ENCODE measurements around the gene CCDC24.

The CCDC24 gene

GRCh38 chr1:44000122-44000665 lies 8.8 kb downstream of the CCDC24 start:
- no peaks in the 10 kb centered on the region for H3K9me3 ChIP-seq (ENCODE audit: low read depth, low read length)
- no peak overlapping the region for H3K27ac ChIP-seq
- H3K9ac ChIP-seq (ENCODE audit: insufficient read length) = no peak overlapping the region
- TF ChIP-seq POLR2AphosphoS5 (IDR thresholded peaks at IDR 0.05; ENCODE audit: borderline replicate concordance, low read depth, low read length) (no peak), FOXP2 (optimal IDR thresholded peaks at IDR 0.05; ENCODE audit: control extremely low read depth, extremely low read length, insufficient read depth) (no peak), EZH2 (IDR thresholded peaks at IDR 0.05) (no peak)
- H3K36me3 ChIP-seq (ENCODE audit: insufficient read depth, low read length) = peaks cover 32% of the 10 kb centered on the region; the same call in 1 of the 2 replicates
- no peak overlapping the region for H3K4me3 ChIP-seq
- DNase-seq (ENCODE audit: low read depth, low spot score) = no peak

DNA sequence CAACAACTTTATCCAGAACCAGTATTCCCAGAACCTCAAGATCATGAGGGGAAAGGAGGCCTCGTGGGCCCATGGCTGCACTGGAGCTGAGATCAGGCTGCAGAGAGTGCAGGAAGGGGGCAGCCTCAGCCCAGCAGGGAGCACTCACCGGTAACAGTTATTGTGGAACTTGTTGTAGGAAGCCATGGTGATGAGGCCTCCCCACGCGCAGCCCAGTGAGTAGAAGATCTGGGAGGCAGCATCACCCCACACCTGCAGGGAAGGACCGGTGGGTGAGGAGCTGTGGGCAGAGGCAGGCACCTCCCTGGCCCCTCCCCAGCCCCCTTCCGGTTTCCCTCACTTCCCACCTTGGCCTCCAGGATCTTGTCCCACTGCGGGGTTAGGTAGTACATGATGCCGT lies 10.8 kb downstream of the CCDC24 start:
- Histone ChIP-seq H3K9ac (ENCODE audit: insufficient read length) (no peak overlapping the region), H3K27ac (no peak overlapping the region), H3K36me3 (ENCODE audit: insufficient read depth, low read length) (peaks cover 40% of the 10 kb centered on the region; the same call in 1 of the 2 replicates), H3K9me3 (ENCODE audit: low read depth, low read length) (no peaks in the 10 kb centered on the region), H3K4me3 (no peak overlapping the region)
- no peak for DNase-seq (ENCODE audit: low read depth, low spot score)
- TF ChIP-seq EZH2 (IDR thresholded peaks at IDR 0.05) = no peak
- no peak for TF ChIP-seq POLR2AphosphoS5 (IDR thresholded peaks at IDR 0.05; ENCODE audit: borderline replicate concordance, low read depth, low read length)
- no peak for TF ChIP-seq FOXP2 (optimal IDR thresholded peaks at IDR 0.05; ENCODE audit: control extremely low read depth, extremely low read length, insufficient read depth)

DNA sequence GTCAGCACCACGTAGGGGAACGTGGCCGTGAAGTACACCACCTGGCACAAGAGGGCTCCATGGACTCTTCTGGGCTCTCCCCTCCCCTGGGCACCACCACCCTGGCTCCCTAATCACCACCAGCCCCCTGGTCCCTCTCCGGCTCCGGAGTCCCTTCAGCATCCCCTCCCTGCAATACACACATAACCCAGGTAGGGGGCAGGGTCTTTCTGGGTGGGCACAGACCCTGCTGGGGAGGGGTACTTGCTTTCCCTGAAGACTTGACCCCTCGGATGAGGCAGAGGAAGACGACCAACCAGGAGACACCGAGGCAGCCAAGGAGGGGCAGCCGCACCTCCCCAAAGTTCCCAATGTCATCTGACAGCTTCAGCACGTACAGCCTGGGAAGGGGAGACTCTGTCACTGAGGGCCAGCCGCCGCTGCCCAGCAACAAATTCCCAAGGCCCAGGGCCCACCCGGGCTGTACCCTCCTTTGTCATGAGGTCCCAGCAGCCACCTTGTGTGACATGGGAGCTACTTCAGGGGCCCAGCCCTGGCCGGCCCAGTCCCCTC lies 11.3 kb downstream of the CCDC24 start:
- no peak for DNase-seq (ENCODE audit: low read depth, low spot score)
- H3K27ac ChIP-seq = no peak overlapping the region
- no peaks in the 10 kb centered on the region for H3K9me3 ChIP-seq (ENCODE audit: low read depth, low read length)
- H3K9ac ChIP-seq (ENCODE audit: insufficient read length) = no peak overlapping the region
- H3K4me3 ChIP-seq = no peak overlapping the region
- no peak for TF ChIP-seq EZH2 (IDR thresholded peaks at IDR 0.05)
- TF ChIP-seq POLR2AphosphoS5 (IDR thresholded peaks at IDR 0.05; ENCODE audit: borderline replicate concordance, low read depth, low read length) = no peak
- no peak for TF ChIP-seq FOXP2 (optimal IDR thresholded peaks at IDR 0.05; ENCODE audit: control extremely low read depth, extremely low read length, insufficient read depth)
- peaks cover 40% of the 10 kb centered on the region; the same call in 1 of the 2 replicates for H3K36me3 ChIP-seq (ENCODE audit: insufficient read depth, low read length)

DNA sequence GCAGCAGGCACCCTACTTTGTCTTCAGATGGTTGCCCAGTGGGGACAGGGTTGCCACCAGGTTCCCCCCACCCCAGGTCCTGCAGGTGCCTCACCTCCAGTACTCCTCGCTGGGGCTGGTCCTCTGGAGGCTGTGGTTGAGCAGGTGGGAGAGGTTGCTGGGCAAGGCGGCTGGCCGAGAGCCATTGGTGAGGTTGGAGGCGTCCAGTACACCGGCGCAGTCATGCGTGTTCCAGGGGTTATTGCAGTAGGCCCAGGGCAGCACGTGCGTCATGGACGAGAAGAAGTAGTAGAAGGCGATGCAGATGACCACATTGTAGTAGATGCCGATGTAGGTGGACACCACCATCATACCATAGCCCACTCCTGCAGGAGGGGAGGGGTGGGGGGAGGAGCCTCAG lies 16.9 kb downstream of the CCDC24 start:
- H3K9ac ChIP-seq (ENCODE audit: insufficient read length) = no peak overlapping the region
- H3K9me3 ChIP-seq (ENCODE audit: low read depth, low read length) = no peaks in the 10 kb centered on the region
- H3K27ac ChIP-seq = no peak overlapping the region
- TF ChIP-seq FOXP2 (optimal IDR thresholded peaks at IDR 0.05; ENCODE audit: control extremely low read depth, extremely low read length, insufficient read depth) = no peak
- TF ChIP-seq EZH2 (IDR thresholded peaks at IDR 0.05) = no peak
- TF ChIP-seq POLR2AphosphoS5 (IDR thresholded peaks at IDR 0.05; ENCODE audit: borderline replicate concordance, low read depth, low read length) = no peak
- DNase-seq (ENCODE audit: low read depth, low spot score) = no peak
- peaks cover 32% of the 10 kb centered on the region; the same call in 1 of the 2 replicates for H3K36me3 ChIP-seq (ENCODE audit: insufficient read depth, low read length)
- no peak overlapping the region for H3K4me3 ChIP-seq

DNA sequence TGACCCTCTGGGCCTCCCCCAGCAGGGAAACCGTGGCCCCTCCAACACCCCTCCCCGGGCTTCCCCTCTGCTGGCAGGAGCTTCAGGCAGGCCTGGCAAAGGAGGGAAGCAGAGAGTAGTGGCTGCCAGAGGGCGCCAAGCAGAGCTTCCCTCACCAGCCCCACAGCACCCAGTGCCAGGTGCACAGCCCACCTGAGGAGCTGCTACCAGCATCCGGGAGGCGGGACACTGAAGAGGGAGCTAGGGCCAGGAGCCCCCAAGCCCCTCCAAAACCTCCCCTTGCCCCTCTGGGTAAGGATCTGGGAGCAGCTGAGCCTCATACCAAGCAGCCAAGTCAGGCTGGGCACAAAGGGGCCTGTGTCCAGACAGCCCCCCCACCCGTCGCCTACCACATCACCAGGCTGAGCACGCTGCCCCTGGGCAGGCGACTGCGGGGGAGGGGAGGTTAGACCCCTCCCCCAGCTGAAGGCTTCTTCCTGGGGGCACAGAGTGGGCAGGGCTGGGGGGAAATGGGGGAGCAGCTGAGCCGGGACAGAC lies 19.6 kb downstream of the CCDC24 start:
- no peak for DNase-seq (ENCODE audit: low read depth, low spot score)
- no peak overlapping the region for H3K9ac ChIP-seq (ENCODE audit: insufficient read length)
- H3K27ac ChIP-seq = no peak overlapping the region
- no peak for TF ChIP-seq EZH2 (IDR thresholded peaks at IDR 0.05)
- no peak for TF ChIP-seq POLR2AphosphoS5 (IDR thresholded peaks at IDR 0.05; ENCODE audit: borderline replicate concordance, low read depth, low read length)
- TF ChIP-seq FOXP2 (optimal IDR thresholded peaks at IDR 0.05; ENCODE audit: control extremely low read depth, extremely low read length, insufficient read depth) = no peak
- no peak overlapping the region for H3K4me3 ChIP-seq
- peaks cover 19% of the 10 kb centered on the region; the same call in 1 of the 2 replicates for H3K36me3 ChIP-seq (ENCODE audit: insufficient read depth, low read length)
- no peaks in the 10 kb centered on the region for H3K9me3 ChIP-seq (ENCODE audit: low read depth, low read length)

GRCh38 chr1:44012404-44012803 lies 21.0 kb downstream of the CCDC24 start:
- H3K4me3 ChIP-seq = no peak overlapping the region
- peaks cover 15% of the 10 kb centered on the region; the same call in 1 of the 2 replicates for H3K36me3 ChIP-seq (ENCODE audit: insufficient read depth, low read length)
- H3K27ac ChIP-seq = no peak overlapping the region
- no peaks in the 10 kb centered on the region for H3K9me3 ChIP-seq (ENCODE audit: low read depth, low read length)
- H3K9ac ChIP-seq (ENCODE audit: insufficient read length) = no peak overlapping the region
- DNase-seq (ENCODE audit: low read depth, low spot score) = no peak
- TF ChIP-seq POLR2AphosphoS5 (IDR thresholded peaks at IDR 0.05; ENCODE audit: borderline replicate concordance, low read depth, low read length) (no peak), EZH2 (IDR thresholded peaks at IDR 0.05) (no peak), FOXP2 (optimal IDR thresholded peaks at IDR 0.05; ENCODE audit: control extremely low read depth, extremely low read length, insufficient read depth) (no peak)

DNA sequence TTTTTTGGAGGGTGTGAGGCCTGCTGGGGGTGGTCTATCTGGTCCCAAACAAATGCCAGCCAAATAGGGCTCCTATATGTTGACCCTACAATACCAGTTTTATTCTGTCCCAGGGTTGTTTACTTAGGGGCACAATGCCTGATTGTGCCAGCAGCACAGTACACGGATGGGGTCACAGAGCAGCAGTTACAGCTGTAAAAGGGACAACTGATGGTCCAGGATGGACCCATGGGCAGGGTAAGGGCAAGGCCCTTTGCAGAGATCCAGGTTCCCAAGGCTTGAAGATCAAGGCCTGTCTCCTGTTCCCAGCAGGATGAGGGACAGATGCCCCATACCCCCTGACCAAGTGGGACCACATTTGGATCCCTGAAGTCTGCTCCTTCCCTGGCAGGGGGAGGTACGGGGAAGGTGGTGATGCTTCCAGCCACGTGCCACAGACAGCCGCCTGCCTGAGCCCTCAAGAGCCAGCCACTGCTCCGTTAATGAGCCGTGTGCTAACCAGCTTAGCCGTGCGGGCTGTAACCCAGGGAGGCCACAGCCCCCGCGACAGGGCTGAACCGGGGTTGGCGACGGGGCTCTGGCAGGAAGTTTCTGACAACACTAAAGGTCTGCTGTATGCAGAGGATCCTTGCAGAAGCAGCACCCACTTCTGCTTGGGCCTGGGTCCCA lies 21.7 kb downstream of the CCDC24 start:
- TF ChIP-seq POLR2AphosphoS5 (IDR thresholded peaks at IDR 0.05; ENCODE audit: borderline replicate concordance, low read depth, low read length) (no peak), FOXP2 (optimal IDR thresholded peaks at IDR 0.05; ENCODE audit: control extremely low read depth, extremely low read length, insufficient read depth) (no peak), EZH2 (IDR thresholded peaks at IDR 0.05) (no peak)
- Histone ChIP-seq H3K27ac (no peak overlapping the region), H3K9me3 (ENCODE audit: low read depth, low read length) (no peaks in the 10 kb centered on the region), H3K9ac (ENCODE audit: insufficient read length) (no peak overlapping the region), H3K4me3 (no peak overlapping the region), H3K36me3 (ENCODE audit: insufficient read depth, low read length) (peaks cover 21% of the 10 kb centered on the region; the same call in 1 of the 2 replicates)
- no peak for DNase-seq (ENCODE audit: low read depth, low spot score)

DNA sequence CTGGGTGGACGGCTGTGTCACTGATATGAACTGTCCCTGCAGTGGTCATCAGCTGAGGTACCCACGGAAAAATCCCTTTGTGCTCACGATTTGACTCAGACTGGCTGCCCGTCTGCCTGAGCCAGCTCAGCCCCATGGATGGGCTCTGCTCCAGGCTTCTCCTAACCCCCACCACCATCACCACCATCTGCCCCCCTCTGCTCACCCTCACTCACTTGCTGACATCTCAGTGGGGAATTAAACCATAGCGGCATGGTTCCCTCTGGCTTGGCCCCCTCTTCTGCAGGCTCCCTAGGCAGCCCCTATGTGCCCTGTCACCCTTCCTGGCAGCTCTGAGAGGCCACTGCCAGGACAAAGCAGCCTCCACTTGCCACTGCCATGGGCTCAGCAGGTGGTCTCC lies 22.6 kb downstream of the CCDC24 start:
- Histone ChIP-seq H3K9ac (ENCODE audit: insufficient read length) (no peak overlapping the region), H3K36me3 (ENCODE audit: insufficient read depth, low read length) (peaks cover 18% of the 10 kb centered on the region; the same call in 1 of the 2 replicates), H3K27ac (no peak overlapping the region), H3K9me3 (ENCODE audit: low read depth, low read length) (no peaks in the 10 kb centered on the region), H3K4me3 (no peak overlapping the region)
- DNase-seq (ENCODE audit: low read depth, low spot score) = no peak
- no peak for TF ChIP-seq FOXP2 (optimal IDR thresholded peaks at IDR 0.05; ENCODE audit: control extremely low read depth, extremely low read length, insufficient read depth)
- no peak for TF ChIP-seq POLR2AphosphoS5 (IDR thresholded peaks at IDR 0.05; ENCODE audit: borderline replicate concordance, low read depth, low read length)
- TF ChIP-seq EZH2 (IDR thresholded peaks at IDR 0.05) = no peak

Measured in SK-N-MC (cell line).